ENCODE data around the gene PTK7. TPM values are rescaled to one million over a fixed set of nuclear protein-coding genes. Genes with fewer than 3 reads are reported as not detected.

The PTK7 gene
- total RNA-seq, 1 experiment from 2014 or later: 106 TPM

DNA sequence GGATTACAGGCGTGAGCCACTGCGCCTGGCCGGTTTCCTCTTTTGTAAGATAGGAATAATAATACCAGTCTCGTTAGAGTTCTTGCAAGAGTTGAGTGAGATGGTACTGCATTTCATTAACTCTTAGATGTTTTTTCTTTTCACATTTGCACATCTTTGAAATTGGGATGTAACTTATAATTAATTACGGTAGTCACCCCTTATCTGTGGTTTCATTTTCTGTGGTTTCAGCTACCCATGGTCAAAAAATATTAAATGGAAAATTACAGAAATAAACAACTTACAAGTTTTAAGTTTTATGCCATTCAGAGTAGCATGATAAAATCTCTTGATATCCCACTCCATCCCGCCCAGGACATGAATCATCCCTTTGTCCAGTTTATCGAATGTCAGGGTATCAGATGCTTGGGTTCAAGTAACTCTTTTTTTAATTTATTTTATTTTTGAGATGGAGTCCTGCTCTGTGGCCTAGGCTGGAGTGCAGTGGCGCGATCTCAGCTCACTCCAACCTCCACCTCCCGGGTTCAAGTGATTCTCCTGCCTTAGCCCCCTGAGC is 15.4 kb downstream of the PTK7 start:
- Histone ChIP-seq H3K4me2 (peak overlapping the region; percentile 52; the same call in 1 of the 2 replicates), H3F3A (ENCODE audit: insufficient read depth, low read depth) (peaks cover 34% of the 10 kb centered on the region), H3K36me3 (ENCODE audit: low read depth) (no peaks in the 10 kb centered on the region), H3K4me1 (replicated peaks; ENCODE audit: insufficient read depth) (peaks cover 60% of the 10 kb centered on the region), H3K27ac (no peak overlapping the region), H2AFZ (no peak overlapping the region), H3K9me2 (ENCODE audit: insufficient read depth) (no peaks in the 10 kb centered on the region), H4K20me1 (ENCODE audit: insufficient read depth) (no peaks in the 10 kb centered on the region), H3K27me3 (ENCODE audit: insufficient read depth, low read depth) (no peaks in the 10 kb centered on the region), H3K9me3 (ENCODE audit: insufficient read depth, low read depth) (no peaks in the 10 kb centered on the region), H3K79me2 (ENCODE audit: low read depth) (peaks cover 78% of the 10 kb centered on the region), H3K4me3 (no peak overlapping the region)
- CTCF ChIA-PET: no interaction called here
- POLR2A ChIA-PET (ENCODE audit: unreplicated experiment): interaction anchor here (0.6 kb wide), 1 partner anchor 79 kb away, joined by 3 read pairs; no protein-coding TSS in a partner anchor
- no TSS peak for BruUV-seq (replicated peaks)
- TF ChIP-seq, protein P1, sequence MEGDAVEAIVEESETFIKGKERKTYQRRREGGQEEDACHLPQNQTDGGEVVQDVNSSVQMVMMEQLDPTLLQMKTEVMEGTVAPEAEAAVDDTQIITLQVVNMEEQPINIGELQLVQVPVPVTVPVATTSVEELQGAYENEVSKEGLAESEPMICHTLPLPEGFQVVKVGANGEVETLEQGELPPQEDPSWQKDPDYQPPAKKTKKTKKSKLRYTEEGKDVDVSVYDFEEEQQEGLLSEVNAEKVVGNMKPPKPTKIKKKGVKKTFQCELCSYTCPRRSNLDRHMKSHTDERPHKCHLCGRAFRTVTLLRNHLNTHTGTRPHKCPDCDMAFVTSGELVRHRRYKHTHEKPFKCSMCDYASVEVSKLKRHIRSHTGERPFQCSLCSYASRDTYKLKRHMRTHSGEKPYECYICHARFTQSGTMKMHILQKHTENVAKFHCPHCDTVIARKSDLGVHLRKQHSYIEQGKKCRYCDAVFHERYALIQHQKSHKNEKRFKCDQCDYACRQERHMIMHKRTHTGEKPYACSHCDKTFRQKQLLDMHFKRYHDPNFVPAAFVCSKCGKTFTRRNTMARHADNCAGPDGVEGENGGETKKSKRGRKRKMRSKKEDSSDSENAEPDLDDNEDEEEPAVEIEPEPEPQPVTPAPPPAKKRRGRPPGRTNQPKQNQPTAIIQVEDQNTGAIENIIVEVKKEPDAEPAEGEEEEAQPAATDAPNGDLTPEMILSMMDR (conservative IDR thresholded peaks at IDR 0.05): no peak
- TF ChIP-seq EZH2 (IDR thresholded peaks at IDR 0.05; ENCODE audit: low read depth): no peak
- no peak for DNase-seq
- intact Hi-C loops (cut with micrococcal nuclease; ENCODE audit: unreplicated experiment): no loop called here

DNA sequence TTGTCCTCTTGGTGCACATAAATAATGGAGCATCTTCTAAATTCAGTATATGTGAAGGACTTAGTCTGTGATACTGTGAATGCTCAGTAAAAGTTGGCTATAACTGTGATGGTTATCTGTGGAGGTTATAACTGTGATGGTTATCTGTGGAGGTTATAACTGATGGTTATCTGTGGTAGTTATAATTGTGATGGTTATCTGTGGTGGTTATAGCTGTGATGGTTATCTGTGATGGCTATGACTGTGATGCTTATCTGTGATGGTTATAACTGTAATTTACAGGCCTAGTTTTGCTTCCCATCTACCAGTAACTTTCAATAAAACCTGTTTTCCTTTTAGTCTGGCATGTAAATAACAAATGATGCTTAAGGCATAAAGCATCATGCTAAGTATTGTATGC is 16.5 kb downstream of the PTK7 start:
- H3K36me3 ChIP-seq (ENCODE audit: low read depth): no peaks in the 10 kb centered on the region
- intact Hi-C loops (cut with micrococcal nuclease; ENCODE audit: unreplicated experiment): no loop called here
- no peak overlapping the region for H3K4me3 ChIP-seq
- H3K79me2 ChIP-seq (ENCODE audit: low read depth): peaks cover 68% of the 10 kb centered on the region
- no peaks in the 10 kb centered on the region for H3K27me3 ChIP-seq (ENCODE audit: insufficient read depth, low read depth)
- H2AFZ ChIP-seq: no peak overlapping the region
- CTCF ChIA-PET: no interaction called here
- no peak for TF ChIP-seq EZH2 (IDR thresholded peaks at IDR 0.05; ENCODE audit: low read depth)
- TF ChIP-seq, protein P1 (conservative IDR thresholded peaks at IDR 0.05): no peak
- H3K4me1 ChIP-seq (replicated peaks; ENCODE audit: insufficient read depth): peaks cover 68% of the 10 kb centered on the region
- POLR2A ChIA-PET (ENCODE audit: unreplicated experiment): interaction anchor here (0.7 kb wide), 1 partner anchor 82 kb away, joined by 10 read pairs; no protein-coding TSS in a partner anchor
- H3K9me3 ChIP-seq (ENCODE audit: insufficient read depth, low read depth): no peaks in the 10 kb centered on the region
- DNase-seq: no peak
- BruUV-seq (replicated peaks): no TSS peak
- H3K9me2 ChIP-seq (ENCODE audit: insufficient read depth): no peaks in the 10 kb centered on the region
- H3F3A ChIP-seq (ENCODE audit: insufficient read depth, low read depth): peaks cover 42% of the 10 kb centered on the region
- H3K4me2 ChIP-seq: no peak overlapping the region
- H3K27ac ChIP-seq: no peak overlapping the region
- no peaks in the 10 kb centered on the region for H4K20me1 ChIP-seq (ENCODE audit: insufficient read depth)

DNA sequence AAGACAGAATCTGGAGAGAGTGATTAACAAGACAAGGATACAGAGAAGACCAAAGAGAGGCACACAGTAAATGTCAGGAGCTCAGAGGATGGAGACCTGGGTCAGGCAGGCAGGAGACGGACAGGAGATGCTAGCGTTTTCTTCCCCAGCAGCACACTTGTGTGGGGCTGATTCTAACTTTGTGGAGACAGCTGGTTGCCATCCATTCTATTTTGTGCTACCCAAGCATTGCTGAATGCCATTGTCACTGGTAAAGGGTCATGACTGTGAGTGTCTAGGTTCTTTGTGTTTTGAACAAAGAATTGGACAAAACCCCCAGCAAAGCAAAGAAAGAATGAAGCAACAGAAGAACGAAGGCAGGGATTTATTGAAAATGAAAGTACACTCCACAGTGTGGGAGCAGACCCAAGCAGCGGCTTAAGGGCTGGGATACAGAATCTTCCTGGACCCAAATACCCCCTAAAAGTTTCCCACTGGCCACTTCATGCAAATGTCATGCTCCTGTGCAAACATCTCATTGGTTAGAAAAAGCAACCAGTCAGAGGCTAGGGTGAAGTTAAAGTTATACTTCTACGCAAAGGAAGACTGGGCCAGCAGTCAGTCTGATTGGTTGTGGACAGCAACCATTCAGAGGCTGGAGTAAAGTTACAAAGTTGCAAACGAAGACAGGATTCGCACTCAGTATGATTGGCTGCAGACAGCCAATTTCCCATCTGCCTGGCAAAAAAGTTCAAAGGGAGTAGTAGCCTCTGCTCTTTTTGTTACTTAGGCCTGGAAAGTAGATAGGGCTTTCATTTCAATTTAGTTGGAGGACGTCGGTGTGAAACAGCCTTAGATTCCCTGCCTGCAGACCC is 17.5 kb downstream of the PTK7 start:
- Histone ChIP-seq H3K4me2 (no peak overlapping the region), H2AFZ (no peak overlapping the region), H3K27ac (no peak overlapping the region), H3F3A (ENCODE audit: insufficient read depth, low read depth) (peaks cover 53% of the 10 kb centered on the region), H4K20me1 (ENCODE audit: insufficient read depth) (no peaks in the 10 kb centered on the region), H3K79me2 (ENCODE audit: low read depth) (peaks cover 70% of the 10 kb centered on the region), H3K4me1 (replicated peaks; ENCODE audit: insufficient read depth) (peaks cover 78% of the 10 kb centered on the region), H3K36me3 (ENCODE audit: low read depth) (no peaks in the 10 kb centered on the region), H3K27me3 (ENCODE audit: insufficient read depth, low read depth) (no peaks in the 10 kb centered on the region), H3K4me3 (no peak overlapping the region), H3K9me3 (ENCODE audit: insufficient read depth, low read depth) (no peaks in the 10 kb centered on the region), H3K9me2 (ENCODE audit: insufficient read depth) (no peaks in the 10 kb centered on the region)
- intact Hi-C loops (cut with micrococcal nuclease; ENCODE audit: unreplicated experiment): no loop called here
- ChIA-PET CTCF (no interaction called here), POLR2A (ENCODE audit: unreplicated experiment) (no interaction called here)
- BruUV-seq (replicated peaks): no TSS peak
- DNase-seq: no peak
- TF ChIP-seq, protein P1 (conservative IDR thresholded peaks at IDR 0.05): no peak
- no peak for TF ChIP-seq EZH2 (IDR thresholded peaks at IDR 0.05; ENCODE audit: low read depth)

Measured in PC-9 (cell line).